SH-SY5Y (cell line): Measurements from ENCODE around the gene PRDM7.

Source experiments
- GATA2 ChIP-seq: IDR thresholded peaks from 2 replicates; pipeline ENCODE4 v1.6.1; 2011; ENCODE audit warnings: mild to moderate bottlenecking, low read depth, low read length
- GATA3 ChIP-seq: IDR thresholded peaks from 2 replicates; pipeline ENCODE4 v1.6.1; 2011; ENCODE audit warnings: low read depth, mild to moderate bottlenecking, low read length, moderate library complexity

- TF ChIP-seq GATA2: no peak
- TF ChIP-seq GATA3: no peak
These were observed 67.8 kb downstream of the PRDM7 start for GRCh38 chr16:90009172-90009899.
